HUES48 (cell line): ENCODE measurements around the gene XAB2.

ENCODE experiments used
- H3K27ac ChIP-seq: one replicate; pipeline ENCODE4 v1.7.0; 2013; ENCODE audit warnings: low read depth, low read length, inconsistent platforms
- H3K27me3 ChIP-seq: 2 replicates; pipeline ENCODE4 v1.6.1; 2013; ENCODE audit warnings: mild to moderate bottlenecking, low read length; ENCODE audit not compliant: control insufficient read depth, insufficient read depth
- H3K36me3 ChIP-seq: 2 replicates; pipeline ENCODE4 v1.6.1; 2013; ENCODE audit warnings: low read length; ENCODE audit not compliant: control insufficient read depth, insufficient read depth
- H3K4me1 ChIP-seq: 2 replicates; pipeline ENCODE4 v1.6.1; 2013; ENCODE audit warnings: mild to moderate bottlenecking, low read length; ENCODE audit not compliant: control insufficient read depth, insufficient read depth
- H3K4me3 ChIP-seq: 2 replicates; pipeline ENCODE4 v1.5.1; 2013; ENCODE audit warnings: mild to moderate bottlenecking, low read depth, low read length
- H3K9ac ChIP-seq: 2 replicates; pipeline ENCODE4 v1.6.1; 2013; ENCODE audit warnings: mild to moderate bottlenecking, low read depth, low read length, moderate library complexity
- H3K9me3 ChIP-seq: 2 replicates; pipeline ENCODE4 v1.6.1; 2013; ENCODE audit warnings: low read length; ENCODE audit not compliant: control insufficient read depth, insufficient read depth

The XAB2 gene

GRCh38 chr19:7606289-7606688, 23.1 kb downstream of the XAB2 start:
- H3K4me3 ChIP-seq = no peak overlapping the region
- H3K27ac ChIP-seq = no peak overlapping the region
- H3K36me3 ChIP-seq = peaks cover 23% of the 10 kb centered on the region

GRCh38 chr19:7605490-7606222, 23.7 kb downstream of the XAB2 start:
- Histone ChIP-seq H3K9me3 (no peaks in the 10 kb centered on the region), H3K36me3 (peaks cover 17% of the 10 kb centered on the region), H3K4me1 (no peaks in the 10 kb centered on the region), H3K9ac (no peak overlapping the region), H3K4me3 (no peak overlapping the region), H3K27me3 (no peaks in the 10 kb centered on the region), H3K27ac (no peak overlapping the region)

More at GRCh38 chr19:7606289-7606688, 23.1 kb downstream of the XAB2 start:
- no peaks in the 10 kb centered on the region for H3K27me3 ChIP-seq
- H3K4me1 ChIP-seq = no peaks in the 10 kb centered on the region
- H3K9me3 ChIP-seq = no peaks in the 10 kb centered on the region
- H3K9ac ChIP-seq = no peak overlapping the region

- H3K4me1 ChIP-seq = no peaks in the 10 kb centered on the region
- H3K4me3 ChIP-seq = no peak overlapping the region
- peaks cover 5% of the 10 kb centered on the region for H3K36me3 ChIP-seq
- no peak overlapping the region for H3K27ac ChIP-seq
- H3K9me3 ChIP-seq = no peaks in the 10 kb centered on the region
- H3K9ac ChIP-seq = no peak overlapping the region
- H3K27me3 ChIP-seq = no peaks in the 10 kb centered on the region
These were observed 25.4 kb downstream of the XAB2 start for GRCh38 chr19:7603919-7604318.

- H3K9ac ChIP-seq = no peak overlapping the region
- peaks cover under 1% of the 10 kb centered on the region for H3K36me3 ChIP-seq
- H3K4me3 ChIP-seq = no peak overlapping the region
- no peaks in the 10 kb centered on the region for H3K9me3 ChIP-seq
- no peaks in the 10 kb centered on the region for H3K4me1 ChIP-seq
- no peaks in the 10 kb centered on the region for H3K27me3 ChIP-seq
- no peak overlapping the region for H3K27ac ChIP-seq
These were observed 26.3 kb downstream of the XAB2 start for GRCh38 chr19:7602935-7603497.

- no peaks in the 10 kb centered on the region for H3K27me3 ChIP-seq
- H3K9ac ChIP-seq = no peak overlapping the region
- peaks cover 3% of the 10 kb centered on the region; the same call in 1 of the 2 replicates for H3K4me1 ChIP-seq
- no peak overlapping the region for H3K27ac ChIP-seq
- H3K9me3 ChIP-seq = no peaks in the 10 kb centered on the region
- no peak overlapping the region for H3K4me3 ChIP-seq
- H3K36me3 ChIP-seq = no peaks in the 10 kb centered on the region
These were observed 27.0 kb downstream of the XAB2 start for GRCh38 chr19:7602240-7602934.

GRCh38 chr19:7600721-7601120, 28.6 kb downstream of the XAB2 start:
- H3K9me3 ChIP-seq = no peaks in the 10 kb centered on the region
- H3K36me3 ChIP-seq = no peaks in the 10 kb centered on the region
- peaks cover 9% of the 10 kb centered on the region for H3K4me1 ChIP-seq
- no peak overlapping the region for H3K4me3 ChIP-seq
- H3K27ac ChIP-seq = no peak overlapping the region
- H3K9ac ChIP-seq = no peak overlapping the region
- H3K27me3 ChIP-seq = no peaks in the 10 kb centered on the region

- Histone ChIP-seq H3K27ac (no peak overlapping the region), H3K4me1 (peaks cover 9% of the 10 kb centered on the region), H3K9me3 (no peaks in the 10 kb centered on the region), H3K4me3 (no peak overlapping the region), H3K36me3 (no peaks in the 10 kb centered on the region), H3K9ac (no peak overlapping the region), H3K27me3 (no peaks in the 10 kb centered on the region)
These were observed 31.2 kb downstream of the XAB2 start for GRCh38 chr19:7598180-7598579.

GRCh38 chr19:7597689-7598088, 31.7 kb downstream of the XAB2 start:
- Histone ChIP-seq H3K4me1 (peaks cover 9% of the 10 kb centered on the region), H3K9ac (no peak overlapping the region), H3K36me3 (no peaks in the 10 kb centered on the region), H3K9me3 (no peaks in the 10 kb centered on the region), H3K27ac (no peak overlapping the region), H3K27me3 (no peaks in the 10 kb centered on the region), H3K4me3 (no peak overlapping the region)

- peaks cover 9% of the 10 kb centered on the region for H3K4me1 ChIP-seq
- H3K9me3 ChIP-seq = no peaks in the 10 kb centered on the region
- peak overlapping the region; percentile 71 for H3K4me3 ChIP-seq
- no peaks in the 10 kb centered on the region for H3K36me3 ChIP-seq
- H3K9ac ChIP-seq = no peak overlapping the region; the same call in 1 of the 2 replicates
- no peak overlapping the region for H3K27ac ChIP-seq
- no peaks in the 10 kb centered on the region for H3K27me3 ChIP-seq
These were observed 33.0 kb downstream of the XAB2 start for GRCh38 chr19:7596211-7596937.

GRCh38 chr19:7595466-7596133, 33.7 kb downstream of the XAB2 start, which contains the start of gene CAMSAP3:
Gene CAMSAP3, plus strand, starts transcription at chr19:7595863. Its CDS starts 140 bp downstream, at chr19:7596003.
- H3K9ac ChIP-seq = no peak within 1 kb of the TSS; the same call in 1 of the 2 replicates
- H3K4me1 ChIP-seq = peaks cover 9% of the 10 kb centered on the region
- no peaks in the 10 kb centered on the region for H3K27me3 ChIP-seq
- H3K36me3 ChIP-seq = no peaks in the 10 kb centered on the region
- no peaks in the 10 kb centered on the region for H3K9me3 ChIP-seq
- H3K27ac ChIP-seq = no peak within 1 kb of the TSS
- H3K4me3 ChIP-seq = peak within 1 kb of the TSS; percentile 71
